HPDE6-E6E7 (cell line): ENCODE measurements around the gene EIPR1.
"Not testable (repeated sequence)": the region's sequence is repeated elsewhere in the genome, so short reads cannot be mapped to it uniquely, and the experiment has no call there.

Experiments
- DNase-seq: peaks from one replicate; pipeline ENCODE4 v3.0.0; 2011; ENCODE audit warnings: missing footprints; ENCODE audit errors: extremely low spot score

Gene EIPR1

GRCh38 chr2:3357926-3358325 lies 19.7 kb downstream of the EIPR1 start:
- no peak for DNase-seq

GRCh38 chr2:3357446-3357845 lies 20.2 kb downstream of the EIPR1 start:
- not testable (repeated sequence) for DNase-seq

GRCh38 chr2:3356799-3357198 lies 20.8 kb downstream of the EIPR1 start:
- no peak for DNase-seq

GRCh38 chr2:3355951-3356569 lies 21.6 kb downstream of the EIPR1 start:
- DNase-seq: no peak

GRCh38 chr2:3354986-3355385 lies 22.6 kb downstream of the EIPR1 start:
- no peak for DNase-seq

GRCh38 chr2:3349211-3349693 lies 28.4 kb downstream of the EIPR1 start:
- no peak for DNase-seq

- DNase-seq: no peak
Measured at GRCh38 chr2:3348767-3349166, 28.9 kb downstream of the EIPR1 start.

GRCh38 chr2:3345621-3346020 lies 32.0 kb downstream of the EIPR1 start:
- DNase-seq: no peak

- DNase-seq: no peak
Measured at GRCh38 chr2:3344897-3345296, 32.7 kb downstream of the EIPR1 start.

- DNase-seq: no peak
Measured at GRCh38 chr2:3343012-3343411, 34.6 kb downstream of the EIPR1 start.

- no peak for DNase-seq
Measured at GRCh38 chr2:3342324-3342723, 35.3 kb downstream of the EIPR1 start.

- DNase-seq: no peak
Measured at GRCh38 chr2:3341336-3341735, 36.3 kb downstream of the EIPR1 start.

- DNase-seq: no peak
Measured at GRCh38 chr2:3340144-3340543, 37.5 kb downstream of the EIPR1 start.

- DNase-seq: no peak
Measured at GRCh38 chr2:3338340-3338739, 39.3 kb downstream of the EIPR1 start.

GRCh38 chr2:3336844-3337243 lies 40.8 kb downstream of the EIPR1 start:
- no peak for DNase-seq

GRCh38 chr2:3334392-3335345 lies 42.9 kb downstream of the EIPR1 start:
- no peak for DNase-seq

GRCh38 chr2:3332133-3332532 lies 45.5 kb downstream of the EIPR1 start:
- no peak for DNase-seq

- no peak for DNase-seq
Measured at GRCh38 chr2:3329491-3329890, 48.1 kb downstream of the EIPR1 start.

GRCh38 chr2:3326871-3327270 lies 50.7 kb downstream of the EIPR1 start:
- no peak for DNase-seq

GRCh38 chr2:3326182-3326537 lies 51.5 kb downstream of the EIPR1 start:
- no peak for DNase-seq

- DNase-seq: no peak
Measured at GRCh38 chr2:3325458-3326181, 52.0 kb downstream of the EIPR1 start.
